DOHH2 (cell line): ENCODE measurements around the gene GRIN2A.

Source experiments
- H3F3A ChIP-seq: fragments of 200-600 bp; sonication (generic), shearing (Covaris generic); 2 replicates; pipeline ENCODE4 v1.6.0; 2016; ENCODE audit warnings: antibody characterized with exemption, mild to moderate bottlenecking; ENCODE audit not compliant: control insufficient read depth, insufficient read depth
- H3K27ac ChIP-seq: fragments of 200-600 bp; sonication (generic); 2 replicates; pipeline ENCODE4 v1.5.1; 2014; ENCODE audit warnings: low read depth, mild to moderate bottlenecking, low read length, moderate library complexity
- H3K27me3 ChIP-seq: fragments of 200-600 bp; sonication (generic); 2 replicates; pipeline ENCODE4 v1.6.1; 2014; ENCODE audit warnings: mild to moderate bottlenecking, low read length, mixed read lengths; ENCODE audit not compliant: control insufficient read depth
- H3K36me3 ChIP-seq: fragments of 200-600 bp; sonication (generic); 2 replicates; pipeline ENCODE4 v1.6.1; 2014; ENCODE audit warnings: mild to moderate bottlenecking, low read length, moderate library complexity, mixed read lengths; ENCODE audit not compliant: control insufficient read depth
- H3K4me1 ChIP-seq: fragments of 200-600 bp; sonication (generic); 2 replicates; pipeline ENCODE4 v1.6.1; 2014; ENCODE audit warnings: mild to moderate bottlenecking, low read length, mixed read lengths; ENCODE audit not compliant: control insufficient read depth
- H3K4me2 ChIP-seq: fragments of 200-600 bp; sonication (generic); 2 replicates; pipeline ENCODE4 v1.6.0; 2014; ENCODE audit warnings: mild to moderate bottlenecking, low read length, moderate library complexity
- H3K4me3 ChIP-seq: fragments of 200-600 bp; sonication (generic); 2 replicates; pipeline ENCODE4 v1.5.1; 2014; ENCODE audit warnings: mild to moderate bottlenecking, low read length, mixed read lengths
- H3K79me2 ChIP-seq: fragments of 200-600 bp; sonication (generic); 2 replicates; pipeline ENCODE4 v1.6.1; 2014; ENCODE audit warnings: mild to moderate bottlenecking, low read length, mixed read lengths; ENCODE audit not compliant: control insufficient read depth
- H3K9me2 ChIP-seq: fragments of 200-600 bp; sonication (generic); replicated peaks from 2 replicates; pipeline ENCODE4 v1.6.1; 2014; ENCODE audit warnings: mild to moderate bottlenecking, low read length, mixed read lengths; ENCODE audit not compliant: control insufficient read depth
- H3K9me3 ChIP-seq: fragments of 200-600 bp; sonication (generic); 2 replicates; pipeline ENCODE4 v1.6.1; 2014; ENCODE audit warnings: antibody characterized with exemption, low read length, mixed read lengths; ENCODE audit not compliant: control insufficient read depth, insufficient read depth
- H4K20me1 ChIP-seq: fragments of 200-600 bp; sonication (generic); 2 replicates; pipeline ENCODE4 v1.6.0; 2014; ENCODE audit warnings: low read depth, mild to moderate bottlenecking, antibody characterized with exemption, low read length, moderate library complexity; ENCODE audit not compliant: control insufficient read depth, insufficient read depth
- CTCF ChIP-seq: fragments of 200-600 bp; sonication (generic); IDR thresholded peaks from one replicate; pipeline ENCODE4 v1.5.1; 2014; ENCODE audit warnings: antibody characterized with exemption, mild to moderate bottlenecking, low read depth, low read length; ENCODE audit not compliant: poor library complexity, severe bottlenecking
- EZH2phosphoT487 ChIP-seq: fragments of 200-600 bp; sonication (generic); IDR thresholded peaks from 2 replicates; pipeline ENCODE4 v1.6.1; 2017; ENCODE audit warnings: borderline replicate concordance, mild to moderate bottlenecking, antibody characterized with exemption, low read length, moderate library complexity, mixed read lengths

The GRIN2A gene

GRCh38 chr16:9843424-9844018 is 338.7 kb downstream of the GRIN2A start:
- Histone ChIP-seq H3K4me3 (no peak overlapping the region), H3K27me3 (no peaks in the 10 kb centered on the region), H3K4me1 (no peaks in the 10 kb centered on the region), H3K9me2 (no peaks in the 10 kb centered on the region), H3K4me2 (no peak overlapping the region), H3K36me3 (no peaks in the 10 kb centered on the region), H3K9me3 (no peaks in the 10 kb centered on the region), H3K27ac (no peak overlapping the region), H3K79me2 (no peaks in the 10 kb centered on the region), H3F3A (no peaks in the 10 kb centered on the region), H4K20me1 (no peaks in the 10 kb centered on the region)
- no peak for TF ChIP-seq CTCF
- no peak for TF ChIP-seq EZH2phosphoT487

- Histone ChIP-seq H3F3A (no peaks in the 10 kb centered on the region), H4K20me1 (no peaks in the 10 kb centered on the region), H3K4me1 (no peaks in the 10 kb centered on the region), H3K9me2 (no peaks in the 10 kb centered on the region), H3K27me3 (no peaks in the 10 kb centered on the region), H3K9me3 (no peaks in the 10 kb centered on the region), H3K4me2 (no peak overlapping the region), H3K36me3 (no peaks in the 10 kb centered on the region), H3K4me3 (no peak overlapping the region), H3K79me2 (no peaks in the 10 kb centered on the region), H3K27ac (no peak overlapping the region)
- no peak for TF ChIP-seq EZH2phosphoT487
- TF ChIP-seq CTCF = no peak
Measured at GRCh38 chr16:9840761-9841665, 341.2 kb downstream of the GRIN2A start.

- TF ChIP-seq EZH2phosphoT487 (no peak), CTCF (no peak)
- no peak overlapping the region for H3K27ac ChIP-seq
Measured at GRCh38 chr16:9837481-9837880, 344.7 kb downstream of the GRIN2A start.

More at GRCh38 chr16:9837481-9837880, 344.7 kb downstream of the GRIN2A start:
- Histone ChIP-seq H3K79me2 (no peaks in the 10 kb centered on the region), H3K27me3 (no peaks in the 10 kb centered on the region), H3K36me3 (no peaks in the 10 kb centered on the region), H3F3A (no peaks in the 10 kb centered on the region), H4K20me1 (no peaks in the 10 kb centered on the region), H3K9me3 (no peaks in the 10 kb centered on the region), H3K4me2 (no peak overlapping the region), H3K9me2 (no peaks in the 10 kb centered on the region), H3K4me1 (no peaks in the 10 kb centered on the region), H3K4me3 (no peak overlapping the region)
